Stimulated activated memory B cell treated with anti-CD40 and anti-IgM and Interleukin-4, amounts not matched to agents 10 μg/mL and 1 μg/mL and 100 μg/mL, for 72 hours (primary cell): ENCODE data around the gene MRPL14.

Experiments used
- ATAC-seq: fragments of 150-1000 bp; cut with Tn5 transposase; 2 replicates; pipeline ENCODE4 v1.10.0; 2021
- H3K27ac Mint-ChIP-seq: one replicate; pipeline ENCODE4 v1.8.0; 2022; ENCODE audit warnings: mild to moderate bottlenecking, mixed read lengths
- H3K27me3 Mint-ChIP-seq: one replicate; pipeline ENCODE4 v1.8.0; 2022; ENCODE audit warnings: mixed read lengths
- H3K36me3 Mint-ChIP-seq: one replicate; pipeline ENCODE4 v1.8.0; 2022; ENCODE audit warnings: mixed read lengths
- H3K4me1 Mint-ChIP-seq: one replicate; pipeline ENCODE4 v1.8.0; 2022; ENCODE audit warnings: mixed read lengths
- H3K4me3 Mint-ChIP-seq: one replicate; pipeline ENCODE4 v1.8.0; 2022; ENCODE audit warnings: mild to moderate bottlenecking, moderate library complexity, mixed read lengths
- H3K9me3 Mint-ChIP-seq: one replicate; pipeline ENCODE4 v1.8.0; 2022; ENCODE audit warnings: mixed read lengths

Gene MRPL14

DNA sequence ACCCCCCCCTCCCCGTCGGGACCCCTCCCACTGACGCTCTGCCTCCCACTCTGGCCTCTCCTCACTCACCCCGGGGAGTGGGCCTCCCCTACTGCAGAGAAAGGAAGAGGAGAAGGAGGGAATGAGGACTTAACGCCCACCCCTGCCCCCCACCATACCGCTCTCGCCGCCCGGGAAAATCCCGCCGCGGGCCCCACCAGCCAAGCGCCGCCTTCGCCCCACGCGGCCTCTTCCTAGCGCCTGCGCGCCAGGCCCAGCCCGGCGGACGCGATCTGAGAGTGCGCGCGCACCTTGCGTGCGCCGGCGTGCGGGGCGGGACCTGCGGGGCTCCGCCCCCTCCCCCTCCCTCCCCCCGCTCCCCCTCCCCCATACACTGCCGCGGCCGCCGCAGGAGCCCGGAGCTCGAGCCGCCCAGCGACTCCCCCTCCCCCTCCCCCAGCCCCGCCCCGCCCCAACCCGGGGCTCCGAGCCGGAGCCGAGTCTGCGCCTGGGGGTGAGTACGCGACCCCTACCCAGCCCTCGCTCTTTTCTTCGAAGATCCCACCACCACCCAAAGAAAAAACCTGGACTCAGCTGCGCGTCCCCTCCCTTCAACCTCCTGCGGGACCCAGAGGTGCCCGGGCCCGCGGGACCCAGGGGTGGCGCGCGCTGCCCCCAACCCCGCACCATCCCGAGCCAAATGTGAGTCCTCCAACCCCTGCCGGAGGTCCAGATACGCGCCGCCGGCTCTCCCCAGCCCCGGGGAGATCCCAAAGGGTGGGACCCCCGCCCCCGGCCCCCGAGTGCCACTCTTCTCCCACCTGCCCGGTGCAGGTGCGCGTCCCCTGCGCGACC, at the start of gene MRPL14, which contains the start of gene TMEM63B:
Gene MRPL14, minus strand, starts transcription at position 267 of the 834 bp plus-strand sequence. CDS start 10,841 bp downstream, outside the sequence.
Gene TMEM63B, plus strand, starts transcription at position 369 of the 834 bp plus-strand sequence. CDS start 7,031 bp downstream, outside the sequence.
- H3K9me3 Mint-ChIP-seq = no peaks in the 10 kb centered on the region
- H3K27me3 Mint-ChIP-seq = no peaks in the 10 kb centered on the region
- peak within 1 kb of the TSS; percentile 91 for H3K4me3 Mint-ChIP-seq
- peaks cover 58% of the 10 kb centered on the region for H3K4me1 Mint-ChIP-seq
- H3K36me3 Mint-ChIP-seq = peaks cover 7% of the 10 kb centered on the region
- ATAC-seq = peak; percentile 92
- H3K27ac Mint-ChIP-seq = peak within 1 kb of the TSS; percentile 90

DNA sequence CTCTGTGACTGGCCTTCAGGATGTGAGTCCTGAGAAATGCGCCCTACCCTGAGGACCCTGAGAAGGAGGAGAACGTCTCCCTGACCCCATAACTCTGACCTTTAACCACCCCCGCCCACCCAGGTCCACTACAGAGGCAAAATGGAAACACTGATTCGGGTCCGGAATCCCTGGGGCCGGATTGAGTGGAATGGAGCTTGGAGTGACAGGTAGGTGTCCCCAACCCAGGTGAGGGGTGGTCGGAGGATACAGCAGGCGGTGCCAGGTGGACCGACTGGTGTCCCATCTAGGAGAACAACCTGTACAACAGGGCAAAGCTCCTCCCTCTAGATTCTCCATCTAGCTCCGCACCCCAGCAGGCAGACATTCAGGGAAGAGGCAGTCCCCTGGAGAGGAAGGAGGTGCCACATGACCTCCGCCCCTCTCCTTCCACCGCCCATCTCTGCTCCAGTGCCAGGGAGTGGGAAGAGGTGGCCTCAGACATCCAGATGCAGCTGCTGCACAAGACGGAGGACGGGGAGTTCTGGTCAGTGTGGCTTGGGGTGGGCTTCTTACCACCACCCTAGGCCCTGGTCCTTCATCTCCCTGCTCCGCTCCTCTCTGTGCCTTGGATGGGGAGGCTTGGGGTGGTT, 49.0 kb upstream of the MRPL14 start:
- peaks cover 3% of the 10 kb centered on the region for H3K9me3 Mint-ChIP-seq
- H3K4me1 Mint-ChIP-seq = peaks cover 23% of the 10 kb centered on the region
- ATAC-seq = no peak
- H3K36me3 Mint-ChIP-seq = no peaks in the 10 kb centered on the region
- H3K4me3 Mint-ChIP-seq = peak overlapping the region; percentile 34
- H3K27ac Mint-ChIP-seq = no peak overlapping the region
- peaks cover 41% of the 10 kb centered on the region for H3K27me3 Mint-ChIP-seq

DNA sequence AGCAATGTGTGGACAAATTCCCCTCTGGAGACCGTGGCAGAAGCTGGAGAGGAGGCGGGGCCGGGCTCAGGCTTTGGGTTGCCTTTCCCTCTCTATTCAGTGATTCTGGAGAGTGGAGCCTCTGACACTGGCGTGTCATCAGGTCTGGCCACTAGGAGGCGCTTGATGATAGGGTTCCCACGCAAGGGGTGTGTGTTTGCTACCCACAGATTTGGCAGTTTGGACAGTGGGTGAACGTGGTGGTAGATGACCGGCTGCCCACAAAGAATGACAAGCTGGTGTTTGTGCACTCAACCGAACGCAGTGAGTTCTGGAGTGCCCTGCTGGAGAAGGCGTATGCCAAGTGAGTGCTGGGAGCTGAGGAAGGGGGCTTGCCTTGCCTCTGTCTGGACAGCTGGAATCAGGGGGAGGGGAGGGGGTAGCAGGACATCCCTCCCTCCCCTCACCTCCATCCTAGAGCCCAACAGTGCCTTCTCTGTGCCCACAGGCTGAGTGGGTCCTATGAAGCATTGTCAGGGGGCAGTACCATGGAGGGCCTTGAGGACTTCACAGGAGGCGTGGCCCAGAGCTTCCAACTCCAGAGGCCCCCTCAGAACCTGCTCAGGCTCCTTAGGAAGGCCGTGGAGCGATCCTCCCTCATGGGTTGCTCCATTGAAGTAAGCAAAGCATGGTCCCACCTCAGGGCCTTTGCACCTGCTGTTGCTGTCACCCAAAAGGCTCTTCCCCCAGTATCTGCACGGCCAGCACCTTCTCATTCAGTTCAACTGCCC, 45.7 kb upstream of the MRPL14 start:
- peaks cover 65% of the 10 kb centered on the region for H3K27me3 Mint-ChIP-seq
- H3K27ac Mint-ChIP-seq = no peak overlapping the region

DNA sequence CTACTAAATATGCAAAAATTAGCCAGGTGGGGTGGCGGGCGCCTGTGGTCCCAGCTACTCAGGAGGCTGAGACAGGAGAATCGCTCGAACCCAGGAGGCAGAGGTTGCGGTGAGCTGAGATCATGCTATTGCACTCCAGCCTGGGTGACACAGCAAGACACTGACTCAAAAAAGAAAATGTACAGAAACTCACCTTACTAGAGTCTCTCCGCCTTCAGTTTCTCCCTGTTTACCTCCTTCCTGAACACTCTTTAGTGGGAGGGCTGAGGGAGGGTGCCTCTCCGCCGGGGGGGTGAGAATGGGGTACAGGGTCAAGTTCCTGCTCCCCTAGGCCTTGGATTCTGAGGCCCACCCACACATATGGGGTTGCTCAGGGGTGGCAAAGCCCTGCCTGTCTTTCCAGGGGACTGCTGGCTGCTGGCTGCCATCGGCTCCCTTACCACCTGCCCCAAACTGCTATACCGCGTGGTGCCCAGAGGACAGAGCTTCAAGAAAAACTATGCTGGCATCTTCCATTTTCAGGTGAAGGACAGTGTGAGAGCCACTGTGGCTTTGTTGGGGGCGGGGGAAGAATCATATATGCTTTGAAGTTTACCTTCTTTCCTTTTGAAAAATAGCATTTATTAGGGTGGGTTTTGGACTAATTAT, 44.8 kb upstream of the MRPL14 start:
- ATAC-seq = no peak
- Mint-ChIP-seq H3K36me3 (no peaks in the 10 kb centered on the region), H3K9me3 (peaks cover 3% of the 10 kb centered on the region), H3K27ac (no peak overlapping the region), H3K4me1 (peaks cover 17% of the 10 kb centered on the region), H3K27me3 (peaks cover 68% of the 10 kb centered on the region), H3K4me3 (no peak overlapping the region)

More for the DNA sequence above, 45.7 kb upstream of the MRPL14 start:
- Mint-ChIP-seq H3K9me3 (peaks cover 3% of the 10 kb centered on the region), H3K36me3 (no peaks in the 10 kb centered on the region), H3K4me1 (peaks cover 23% of the 10 kb centered on the region), H3K4me3 (no peak overlapping the region)
- ATAC-seq = peak; percentile 80

- Mint-ChIP-seq H3K27ac (no peak overlapping the region), H3K27me3 (peaks cover 76% of the 10 kb centered on the region), H3K9me3 (peaks cover 3% of the 10 kb centered on the region), H3K36me3 (no peaks in the 10 kb centered on the region), H3K4me1 (peaks cover 14% of the 10 kb centered on the region), H3K4me3 (no peak overlapping the region)
- ATAC-seq = no peak
These were observed 42.8 kb upstream of the MRPL14 start for GRCh38 chr6:44169886-44170570.

DNA sequence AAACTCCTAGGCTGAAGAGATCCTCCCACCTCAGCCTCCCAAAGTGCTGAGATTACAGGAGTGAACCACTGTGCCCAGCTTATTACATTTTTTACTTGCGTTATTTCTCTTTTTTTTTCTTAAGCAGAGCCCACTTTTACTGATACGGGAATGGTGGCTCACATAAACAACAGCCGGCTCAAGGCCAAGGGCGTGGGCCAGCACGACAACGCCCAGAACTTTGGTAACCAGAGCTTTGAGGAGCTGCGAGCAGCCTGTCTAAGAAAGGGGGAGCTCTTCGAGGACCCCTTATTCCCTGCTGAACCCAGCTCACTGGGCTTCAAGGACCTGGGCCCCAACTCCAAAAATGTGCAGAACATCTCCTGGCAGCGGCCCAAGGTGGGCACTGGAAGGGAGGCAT, 41.9 kb upstream of the MRPL14 start:
- no peak for ATAC-seq
- H3K27ac Mint-ChIP-seq = no peak overlapping the region
- peaks cover 84% of the 10 kb centered on the region for H3K27me3 Mint-ChIP-seq
- peaks cover 14% of the 10 kb centered on the region for H3K4me1 Mint-ChIP-seq
- H3K9me3 Mint-ChIP-seq = no peaks in the 10 kb centered on the region
- no peak overlapping the region for H3K4me3 Mint-ChIP-seq
- H3K36me3 Mint-ChIP-seq = no peaks in the 10 kb centered on the region

- Mint-ChIP-seq H3K27me3 (peaks cover 77% of the 10 kb centered on the region), H3K9me3 (no peaks in the 10 kb centered on the region), H3K4me3 (no peak overlapping the region), H3K27ac (no peak overlapping the region), H3K4me1 (peaks cover 12% of the 10 kb centered on the region), H3K36me3 (no peaks in the 10 kb centered on the region)
- no peak for ATAC-seq
These were observed 40.3 kb upstream of the MRPL14 start for GRCh38 chr6:44167567-44167966.

DNA sequence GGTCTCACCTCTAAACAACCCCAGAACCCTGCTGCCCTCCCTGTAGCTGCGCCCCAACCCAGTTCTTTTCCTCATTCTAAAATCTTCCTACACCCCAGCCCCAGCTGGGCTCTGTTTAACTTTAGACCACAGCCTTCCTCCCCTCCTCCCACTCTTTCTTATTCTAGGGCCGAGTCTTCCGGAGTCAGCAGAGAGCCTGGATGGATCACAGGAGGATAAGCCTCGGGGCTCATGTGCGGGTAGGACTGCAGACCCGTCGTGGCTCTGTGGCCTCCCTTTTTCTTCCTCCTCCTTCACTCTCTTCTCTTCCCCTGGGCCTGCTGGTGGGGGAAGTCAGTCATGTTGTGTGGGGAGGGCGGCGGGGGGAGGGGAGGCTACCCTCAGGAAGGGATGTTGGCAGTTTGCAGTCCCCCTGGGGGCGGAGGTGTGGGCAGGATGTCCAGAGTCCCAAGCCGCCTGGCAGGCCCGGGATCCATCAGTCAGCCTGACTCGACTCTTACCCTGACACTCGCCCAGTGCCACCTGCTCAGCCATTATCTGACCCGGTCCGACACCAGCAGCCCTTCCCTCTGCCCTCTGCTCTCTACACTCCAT, 39.4 kb upstream of the MRPL14 start:
- ATAC-seq = no peak
- Mint-ChIP-seq H3K36me3 (no peaks in the 10 kb centered on the region), H3K27ac (no peak overlapping the region), H3K27me3 (peaks cover 79% of the 10 kb centered on the region), H3K4me3 (no peak overlapping the region), H3K9me3 (no peaks in the 10 kb centered on the region), H3K4me1 (peaks cover 17% of the 10 kb centered on the region)

DNA sequence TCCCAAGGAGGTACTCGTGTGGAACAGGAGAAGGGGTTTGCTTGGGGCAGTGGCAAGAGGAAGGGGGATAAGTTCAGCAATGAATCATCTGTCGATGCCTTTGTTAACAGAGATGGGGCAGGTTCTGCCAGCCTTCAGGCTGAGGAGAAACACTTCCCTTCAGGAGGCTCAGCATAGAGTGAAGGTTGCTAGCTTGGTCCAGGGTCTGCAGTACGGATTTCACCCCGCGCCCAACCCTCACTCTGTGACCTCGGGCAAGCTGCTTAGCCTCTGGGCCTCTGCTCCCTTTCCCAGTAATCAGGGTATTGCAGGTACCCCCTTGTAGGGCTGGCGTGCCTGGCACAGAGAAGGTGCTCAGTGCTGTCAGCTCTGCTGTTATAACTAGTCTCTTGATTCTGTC, 38.9 kb upstream of the MRPL14 start:
- H3K36me3 Mint-ChIP-seq = no peaks in the 10 kb centered on the region
- H3K27me3 Mint-ChIP-seq = peaks cover 74% of the 10 kb centered on the region
- H3K4me1 Mint-ChIP-seq = peaks cover 23% of the 10 kb centered on the region
- H3K4me3 Mint-ChIP-seq = no peak overlapping the region
- ATAC-seq = no peak
- H3K9me3 Mint-ChIP-seq = no peaks in the 10 kb centered on the region
- H3K27ac Mint-ChIP-seq = no peak overlapping the region

GRCh38 chr6:44162876-44163625, 35.8 kb upstream of the MRPL14 start:
- peak overlapping the region; percentile 76 for H3K27ac Mint-ChIP-seq
- no peaks in the 10 kb centered on the region for H3K36me3 Mint-ChIP-seq
- no peak for ATAC-seq
- peaks cover 24% of the 10 kb centered on the region for H3K4me1 Mint-ChIP-seq
- peaks cover 51% of the 10 kb centered on the region for H3K27me3 Mint-ChIP-seq
- no peaks in the 10 kb centered on the region for H3K9me3 Mint-ChIP-seq
- H3K4me3 Mint-ChIP-seq = no peak overlapping the region

GRCh38 chr6:44161997-44162338, 34.7 kb upstream of the MRPL14 start:
- peak; percentile 77 for ATAC-seq
- Mint-ChIP-seq H3K27ac (peak overlapping the region; percentile 76), H3K27me3 (peaks cover 43% of the 10 kb centered on the region), H3K36me3 (no peaks in the 10 kb centered on the region), H3K4me3 (no peak overlapping the region), H3K4me1 (peaks cover 24% of the 10 kb centered on the region), H3K9me3 (no peaks in the 10 kb centered on the region)

DNA sequence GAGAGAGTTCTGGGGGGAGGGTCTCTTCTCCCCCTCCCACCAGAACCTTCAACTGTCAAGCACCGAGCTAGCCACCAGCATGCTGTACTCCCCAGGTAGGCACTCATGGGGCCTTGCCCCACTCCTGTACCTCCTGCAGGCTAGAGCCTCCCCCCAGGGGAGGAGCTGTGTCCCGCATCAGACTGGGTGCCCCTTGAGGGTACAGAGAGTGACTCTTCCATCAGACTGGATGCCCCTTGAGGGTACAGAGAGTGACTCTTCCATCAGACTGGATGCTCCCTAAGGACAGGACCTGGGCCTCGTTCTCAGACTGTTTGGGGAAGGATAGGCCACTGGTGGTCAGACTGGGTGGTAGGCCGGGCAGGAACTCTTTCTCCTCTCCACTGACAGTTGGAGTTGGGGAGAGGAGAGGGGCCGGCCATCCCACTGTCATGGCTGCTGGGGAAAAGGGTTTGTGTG, 31.5 kb upstream of the MRPL14 start, which contains the start of gene CAPN11:
Gene CAPN11, plus strand, starts transcription at position 51 of the 459 bp plus-strand sequence. Its CDS starts 29 bp downstream, at position 80.
- Mint-ChIP-seq H3K36me3 (no peaks in the 10 kb centered on the region), H3K4me3 (no peak within 1 kb of the TSS), H3K4me1 (peaks cover 19% of the 10 kb centered on the region), H3K27me3 (peaks cover 14% of the 10 kb centered on the region), H3K9me3 (no peaks in the 10 kb centered on the region), H3K27ac (no peak within 1 kb of the TSS)
- ATAC-seq = no peak

DNA sequence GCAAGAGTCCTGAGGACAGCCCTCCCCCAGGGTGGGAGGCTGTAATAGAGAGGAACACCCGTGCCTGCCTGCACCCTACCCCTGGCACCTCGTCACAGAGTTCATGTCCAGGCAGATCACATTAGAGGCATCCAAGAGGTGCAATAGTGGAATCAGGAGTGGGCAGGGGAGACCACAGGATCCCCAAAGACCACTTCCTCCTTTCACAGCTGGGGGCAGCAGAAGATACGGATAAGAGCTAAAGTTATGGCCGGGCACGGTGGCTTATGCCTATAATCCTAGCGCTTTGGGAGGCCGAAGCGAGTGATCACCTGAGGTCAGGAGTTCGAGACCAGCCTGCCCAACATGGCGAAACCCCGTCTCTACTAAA, 29.9 kb upstream of the MRPL14 start:
- Mint-ChIP-seq H3K9me3 (no peaks in the 10 kb centered on the region), H3K4me3 (no peak overlapping the region), H3K27ac (no peak overlapping the region), H3K4me1 (peaks cover 13% of the 10 kb centered on the region), H3K27me3 (peaks cover 4% of the 10 kb centered on the region), H3K36me3 (no peaks in the 10 kb centered on the region)
- ATAC-seq = no peak
